Neutrophil (primary cell): ENCODE results near the gene EPHA7.

Source experiments
- H3K27ac ChIP-seq: fragments of 200-600 bp; sonication (generic); 2 replicates; pipeline ENCODE4 v1.5.1; 2016; ENCODE audit warnings: mild to moderate bottlenecking, moderate library complexity
- H3K27me3 ChIP-seq: fragments of 200-600 bp; sonication (generic); 2 replicates; pipeline ENCODE4 v1.6.0; 2016; ENCODE audit warnings: mild to moderate bottlenecking
- H3K36me3 ChIP-seq: fragments of 200-600 bp; sonication (generic); 2 replicates; pipeline ENCODE4 v1.5.1; 2017
- H3K4me1 ChIP-seq, 2 experiments: fragments of 200-600 bp in 1 of 2; sonication (generic) in 1 of 2; 1 replicate in 1 of 2; 2 replicates in 1 of 2; pipeline versions ENCODE4 v1.5.1 to v1.6.1; 2013 to 2016; ENCODE audit warnings: low read depth in 1 of 2, low read length in 1 of 2, mild to moderate bottlenecking in 1 of 2, moderate library complexity in 1 of 2; ENCODE audit not compliant: control insufficient read depth in 1 of 2, insufficient read depth in 1 of 2
- H3K4me3 ChIP-seq, 2 experiments: fragments of 200-600 bp in 1 of 2; sonication (generic) in 1 of 2; 1 replicate in 1 of 2; 2 replicates in 1 of 2; pipeline ENCODE4 v1.5.1; 2013 to 2016; ENCODE audit warnings: low read depth in 1 of 2, low read length in 1 of 2, mild to moderate bottlenecking in 1 of 2, moderate library complexity in 1 of 2
- H3K9me3 ChIP-seq: fragments of 200-600 bp; sonication (generic); 2 replicates; pipeline ENCODE4 v1.5.1; 2016
- TF ChIP-seq, protein P1 (sequence below): fragments of 200-600 bp; sonication (generic); IDR thresholded peaks from 2 replicates; pipeline ENCODE4 v1.5.1; 2016; ENCODE audit warnings: antibody characterized with exemption

EPHA7 gene

DNA sequence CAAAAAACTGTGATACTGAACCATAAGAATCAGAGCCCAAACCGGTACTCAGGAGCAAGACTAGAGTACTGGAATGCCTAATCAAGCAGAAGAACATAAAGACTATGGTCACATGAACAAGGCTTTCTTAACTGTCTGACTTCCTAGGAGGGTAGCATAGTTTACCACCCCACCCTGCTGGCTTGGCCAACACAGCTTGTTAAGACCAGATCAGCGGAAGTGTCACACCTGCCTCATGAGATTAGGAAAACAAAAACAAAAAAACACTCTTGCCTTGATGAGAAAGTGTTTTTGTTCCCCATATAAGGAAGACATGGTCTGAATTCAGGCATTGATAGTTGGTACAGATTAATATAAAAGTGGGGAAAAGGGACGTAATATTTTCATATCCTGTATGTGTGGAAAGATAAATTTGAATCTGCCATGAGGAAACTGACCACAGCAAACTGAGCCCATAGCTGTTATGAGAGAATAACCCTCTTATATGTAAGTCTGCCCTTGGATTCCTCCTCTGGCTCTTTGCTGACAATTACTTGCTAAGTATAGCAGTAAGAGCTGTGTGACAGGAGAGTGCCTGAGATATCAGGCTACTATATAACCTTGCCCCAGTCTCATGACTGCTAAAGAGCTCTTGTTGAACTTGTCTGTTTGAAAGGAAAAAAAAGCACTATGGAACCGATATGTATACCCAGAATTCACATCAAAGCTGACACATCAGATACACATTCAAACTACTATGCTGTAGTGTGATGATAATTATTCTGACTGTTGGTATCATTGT is 197.1 kb downstream of the EPHA7 start:
- no peaks in the 10 kb centered on the region for H3K9me3 ChIP-seq
- H3K36me3 ChIP-seq: no peaks in the 10 kb centered on the region
- no peaks in the 10 kb centered on the region for H3K4me1 ChIP-seq
- no peaks in the 10 kb centered on the region for H3K27me3 ChIP-seq
- TF ChIP-seq, protein P1, sequence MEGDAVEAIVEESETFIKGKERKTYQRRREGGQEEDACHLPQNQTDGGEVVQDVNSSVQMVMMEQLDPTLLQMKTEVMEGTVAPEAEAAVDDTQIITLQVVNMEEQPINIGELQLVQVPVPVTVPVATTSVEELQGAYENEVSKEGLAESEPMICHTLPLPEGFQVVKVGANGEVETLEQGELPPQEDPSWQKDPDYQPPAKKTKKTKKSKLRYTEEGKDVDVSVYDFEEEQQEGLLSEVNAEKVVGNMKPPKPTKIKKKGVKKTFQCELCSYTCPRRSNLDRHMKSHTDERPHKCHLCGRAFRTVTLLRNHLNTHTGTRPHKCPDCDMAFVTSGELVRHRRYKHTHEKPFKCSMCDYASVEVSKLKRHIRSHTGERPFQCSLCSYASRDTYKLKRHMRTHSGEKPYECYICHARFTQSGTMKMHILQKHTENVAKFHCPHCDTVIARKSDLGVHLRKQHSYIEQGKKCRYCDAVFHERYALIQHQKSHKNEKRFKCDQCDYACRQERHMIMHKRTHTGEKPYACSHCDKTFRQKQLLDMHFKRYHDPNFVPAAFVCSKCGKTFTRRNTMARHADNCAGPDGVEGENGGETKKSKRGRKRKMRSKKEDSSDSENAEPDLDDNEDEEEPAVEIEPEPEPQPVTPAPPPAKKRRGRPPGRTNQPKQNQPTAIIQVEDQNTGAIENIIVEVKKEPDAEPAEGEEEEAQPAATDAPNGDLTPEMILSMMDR: no peak
- no peak overlapping the region for H3K27ac ChIP-seq
- H3K4me3 ChIP-seq: no peak overlapping the region

DNA sequence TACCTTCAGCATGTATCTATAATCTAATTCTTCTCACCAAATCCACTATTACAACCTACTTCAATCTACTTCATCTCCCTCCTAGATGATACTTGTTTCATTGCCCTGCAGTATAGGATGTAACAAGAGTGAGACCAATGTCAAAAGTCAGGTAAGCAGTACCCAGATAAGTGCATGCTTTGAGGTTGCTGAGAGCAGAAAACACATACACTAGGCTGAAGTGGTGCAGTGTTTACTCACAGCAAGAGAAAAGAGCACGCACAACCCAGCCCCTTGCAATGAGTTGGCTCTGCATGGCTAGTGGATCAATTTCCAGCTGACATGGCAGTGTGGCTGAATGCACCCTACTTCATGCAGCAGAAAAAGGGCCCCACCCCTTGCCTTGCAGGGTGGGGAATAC is 199.9 kb downstream of the EPHA7 start:
- H3K4me1 ChIP-seq: no peaks in the 10 kb centered on the region
- TF ChIP-seq, protein P1: no peak

DNA sequence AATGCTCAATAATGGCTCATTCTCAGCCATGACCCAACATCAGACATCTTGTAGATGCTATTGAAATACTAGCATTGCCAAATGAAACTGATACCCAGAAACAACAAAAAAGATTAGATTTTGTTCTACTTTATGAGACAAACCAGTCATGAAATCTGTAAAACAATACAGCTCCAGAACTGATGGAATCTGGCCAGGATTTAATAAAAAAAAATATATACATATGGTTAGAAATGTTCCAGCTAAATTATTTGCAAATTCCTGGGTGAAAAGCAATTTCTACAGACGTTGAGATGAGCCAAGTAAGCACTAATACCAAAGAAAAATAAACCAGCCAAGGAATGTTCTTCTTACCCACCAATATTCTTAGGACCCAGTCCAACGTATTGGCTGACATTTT is 201.3 kb downstream of the EPHA7 start:
- TF ChIP-seq, protein P1: no peak
- Histone ChIP-seq H3K27me3 (no peaks in the 10 kb centered on the region), H3K4me1 (no peaks in the 10 kb centered on the region), H3K9me3 (no peaks in the 10 kb centered on the region), H3K4me3 (no peak overlapping the region), H3K27ac (no peak overlapping the region), H3K36me3 (no peaks in the 10 kb centered on the region)

More for the DNA sequence above, 199.9 kb downstream of the EPHA7 start:
- Histone ChIP-seq H3K4me3 (no peak overlapping the region), H3K9me3 (no peaks in the 10 kb centered on the region), H3K27me3 (no peaks in the 10 kb centered on the region), H3K27ac (no peak overlapping the region), H3K36me3 (no peaks in the 10 kb centered on the region)

DNA sequence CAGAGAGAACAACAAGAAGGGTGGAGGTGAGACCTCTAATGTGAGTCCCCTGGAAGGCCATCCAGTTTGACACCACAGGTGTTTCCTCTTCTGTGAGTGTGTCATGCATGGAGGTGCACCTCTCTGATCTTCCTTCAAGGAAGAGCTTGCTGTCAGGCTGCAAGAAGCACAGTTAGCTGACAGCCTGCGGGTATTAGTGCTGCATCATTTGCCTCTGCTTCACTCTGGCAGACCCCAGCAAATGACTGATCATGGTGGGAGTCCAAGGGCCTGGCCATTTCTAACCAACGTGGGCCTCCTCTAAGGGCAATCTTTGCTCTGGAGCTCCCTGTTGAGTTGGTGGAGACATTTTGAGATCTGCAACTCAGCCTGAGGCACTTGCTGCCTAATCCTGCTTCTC is 206.3 kb downstream of the EPHA7 start:
- Histone ChIP-seq H3K9me3 (no peaks in the 10 kb centered on the region), H3K4me3 (no peak overlapping the region), H3K4me1 (no peaks in the 10 kb centered on the region), H3K27ac (no peak overlapping the region), H3K27me3 (no peaks in the 10 kb centered on the region), H3K36me3 (no peaks in the 10 kb centered on the region)
- TF ChIP-seq, protein P1: no peak

DNA sequence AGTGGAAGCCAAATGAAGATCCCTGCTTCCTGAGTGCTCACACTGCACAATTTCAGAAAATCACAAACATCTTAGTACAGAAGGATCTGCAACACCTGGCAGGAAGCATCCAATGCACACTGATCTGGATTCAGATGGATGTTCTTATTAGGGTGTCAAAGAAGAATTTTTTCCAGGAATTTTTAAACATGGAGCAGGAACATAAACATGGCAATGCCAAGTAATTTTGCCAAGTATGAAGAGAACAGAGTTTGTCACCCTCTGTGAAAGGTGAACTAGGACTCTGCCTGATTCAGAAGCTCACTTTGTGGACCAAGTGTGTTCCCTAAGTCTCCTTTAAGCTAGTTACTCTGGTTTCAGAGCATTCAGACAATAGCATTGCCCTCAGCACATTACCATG is 208.5 kb downstream of the EPHA7 start:
- no peaks in the 10 kb centered on the region for H3K36me3 ChIP-seq
- TF ChIP-seq, protein P1: no peak
- H3K4me3 ChIP-seq: no peak overlapping the region
- H3K27ac ChIP-seq: no peak overlapping the region
- no peaks in the 10 kb centered on the region for H3K27me3 ChIP-seq
- no peaks in the 10 kb centered on the region for H3K4me1 ChIP-seq
- no peaks in the 10 kb centered on the region for H3K9me3 ChIP-seq
